Endothelial cell of umbilical vein (primary cell): ENCODE data around the gene SLC25A21. TPM values are rescaled to one million over a fixed set of nuclear protein-coding genes. Genes with fewer than 3 reads are reported as not detected.

Source experiments
- BruUV-seq: library from RNA; stranded (reverse); fragments of 400-500 nt; replicated peaks from 2 replicates; lab custom pipeline; 2021; lab: Mats Ljungman, UMichigan
- CTCF ChIA-PET: fragments of 300-600, 350-600 bp; sonication (Branson Sonifier 250); formaldehyde crosslinking; loops from one replicate; lab custom pipeline; 2021; ENCODE audit warnings: antibody characterized with exemption, inconsistent platforms; lab: Charles Lee
- POLR2A ChIA-PET: fragments of 300-600, 350-600 bp; sonication (Branson Sonifier 250); formaldehyde crosslinking; loops from one replicate; lab custom pipeline; 2021; ENCODE audit warnings: antibody characterized with exemption, inconsistent platforms; lab: Charles Lee
- DNase-seq: peaks from one replicate; pipeline ENCODE4 v3.0.0-alpha.2; 2011; ENCODE audit warnings: low read depth, low spot score
- FAIRE-seq: peaks from 2 replicates; lab custom pipeline; 2011; peaks lifted over from hg19 to GRCh38; lab: Jason Lieb, UNC
- H2AFZ ChIP-seq: 2 replicates; pipeline ENCODE4 v1.6.0; 2012; ENCODE audit warnings: low read depth, low read length, control low read depth, inconsistent platforms
- H3K27ac ChIP-seq: 2 replicates; pipeline ENCODE4 v1.5.1; 2011; ENCODE audit warnings: low read depth, mild to moderate bottlenecking, control low read depth, low read length, moderate library complexity; ENCODE audit not compliant: insufficient read depth
- H3K27me3 ChIP-seq, 2 experiments: 2 replicates each; pipeline versions ENCODE4 v1.6.0 to v1.6.1; 2011; ENCODE audit warnings: low read length in 2 of 2, mixed read lengths in 1 of 2; ENCODE audit not compliant: control insufficient read depth in 2 of 2, insufficient read depth in 2 of 2
- H3K36me3 ChIP-seq, 2 experiments: 2 replicates in 1 of 2; 3 replicates in 1 of 2; pipeline ENCODE4 v1.5.1; 2011; ENCODE audit warnings: low read length in 2 of 2, mild to moderate bottlenecking in 1 of 2, moderate library complexity in 1 of 2; ENCODE audit not compliant: control insufficient read depth in 2 of 2, insufficient read depth in 2 of 2; ENCODE audit errors: extremely low read depth in 1 of 2
- H3K4me1 ChIP-seq: 3 replicates; pipeline ENCODE4 v1.5.1; 2011; ENCODE audit warnings: mild to moderate bottlenecking, low read length; ENCODE audit not compliant: control insufficient read depth, insufficient read depth; ENCODE audit errors: extremely low read depth
- H3K4me2 ChIP-seq: 2 replicates; pipeline ENCODE4 v1.6.1; 2011; ENCODE audit warnings: low read length, control low read depth, mixed read lengths; ENCODE audit not compliant: insufficient read depth
- H3K4me3 ChIP-seq, 3 experiments: fragments of 200-600 bp in 1 of 3; sonication (generic), shearing (Covaris generic) in 1 of 3; replicated peaks in 1 of 3; 2 replicates each; pipeline ENCODE4 v1.5.1; 2011 to 2016; ENCODE audit warnings: control low read depth in 3 of 3, low read length in 3 of 3, mild to moderate bottlenecking in 2 of 3, inconsistent platforms in 1 of 3, low read depth in 1 of 3, moderate library complexity in 1 of 3; ENCODE audit not compliant: insufficient read depth in 1 of 3
- H3K79me2 ChIP-seq: 2 replicates; pipeline ENCODE4 v1.6.0; 2012; ENCODE audit warnings: low read length, inconsistent platforms; ENCODE audit not compliant: control insufficient read depth, insufficient read depth
- H3K9ac ChIP-seq: replicated peaks from 2 replicates; pipeline ENCODE3; 2011; ENCODE audit warnings: low read length, control low read depth; ENCODE audit not compliant: insufficient read depth; ENCODE audit errors: extremely low read depth
- H3K9me1 ChIP-seq: replicated peaks from 3 replicates; pipeline ENCODE4 v1.6.0; 2011; ENCODE audit warnings: mild to moderate bottlenecking, low read length; ENCODE audit not compliant: control insufficient read depth, insufficient read depth; ENCODE audit errors: extremely low read depth
- H3K9me3 ChIP-seq: replicated peaks from 2 replicates; pipeline ENCODE4 v1.5.1; 2012; ENCODE audit warnings: low read length, inconsistent platforms; ENCODE audit not compliant: control insufficient read depth, insufficient read depth
- H4K20me1 ChIP-seq: replicated peaks from 2 replicates; pipeline ENCODE3; 2011; ENCODE audit warnings: mild to moderate bottlenecking, low read length; ENCODE audit not compliant: control insufficient read depth, insufficient read depth; ENCODE audit errors: extremely low read depth
- CTCF ChIP-seq, 2 donors: IDR thresholded peaks; 1 replicate in 1 of 2; 2 replicates in 1 of 2; pipeline ENCODE4 v1.5.1; 2011; ENCODE audit warnings: low read length in 2 of 2, mild to moderate bottlenecking in 2 of 2, moderate library complexity in 2 of 2, control low read depth in 1 of 2, inconsistent platforms in 1 of 2, low read depth in 1 of 2; ENCODE audit not compliant: insufficient read depth in 1 of 2; ENCODE audit errors: extremely low read depth in 1 of 2
- EZH2 ChIP-seq: IDR thresholded peaks from 2 replicates; pipeline ENCODE4 v1.6.1; 2012; ENCODE audit warnings: borderline replicate concordance, low read depth, mild to moderate bottlenecking, moderate library complexity, low read length, inconsistent platforms; ENCODE audit not compliant: severe bottlenecking
- FOS ChIP-seq: IDR thresholded peaks from 2 replicates; pipeline ENCODE4 v1.6.1; 2011; ENCODE audit warnings: mild to moderate bottlenecking, low read length, moderate library complexity, borderline replicate concordance; ENCODE audit not compliant: insufficient read depth
- GATA2 ChIP-seq: IDR thresholded peaks from 2 replicates; pipeline ENCODE4 v1.7.0; 2011; ENCODE audit warnings: low read depth, mild to moderate bottlenecking, moderate library complexity, mixed read lengths, low read length; ENCODE audit not compliant: insufficient read length, insufficient read depth
- JUN ChIP-seq: IDR thresholded peaks from 2 replicates; pipeline ENCODE4 v1.6.1; 2011; ENCODE audit warnings: borderline replicate concordance, low read depth; ENCODE audit not compliant: insufficient read length, insufficient read depth
- MAX ChIP-seq: IDR thresholded peaks from 2 replicates; pipeline ENCODE4 v1.6.1; 2011; ENCODE audit not compliant: insufficient read depth, insufficient read length
- MYC ChIP-seq: IDR thresholded peaks from one replicate; pipeline ENCODE4 v1.6.1; 2011; ENCODE audit warnings: mild to moderate bottlenecking, low read depth, low read length
- POLR2A ChIP-seq: IDR thresholded peaks from 2 replicates; pipeline ENCODE4 v1.6.1; 2012; ENCODE audit warnings: low read depth, mild to moderate bottlenecking, control low read depth, low read length
- POLR2AphosphoS5 ChIP-seq: IDR thresholded peaks from 2 replicates; pipeline ENCODE4 v1.6.1; 2012; ENCODE audit warnings: low read depth, mild to moderate bottlenecking, control low read depth, low read length, moderate library complexity; ENCODE audit not compliant: insufficient read depth
- dilution Hi-C: fragments of 300-500 bp; cut with MboI; formaldehyde crosslinking; loops from one replicate; pipeline ENCODE4 v1.15.0; 2019; ENCODE audit warnings: low sequenced_read_pairs; ENCODE audit not compliant: extremely low pct_ligation_motif_present
- intact Hi-C: fragments of 100-400 bp; cut with micrococcal nuclease; formaldehyde crosslinking; loops from one replicate; pipeline ENCODE4 v1.10.0; 2022
- polyA plus RNA-seq, 4 experiments: library from polyadenylated mRNA; depleted of rRNA in 3 of 4; stranded (reverse) in 3 of 4; unstranded in 1 of 4; fragments of >200 nt; gene quantifications; 2 replicates each; pipeline versions ENCODE4 v1.2.1 to v1.2.3, GENCODE V29; 2011 to 2012; ENCODE audit warnings: missing spikeins in 1 of 4
- total RNA-seq: library from RNA; stranded (reverse); gene quantifications from 2 replicates; pipeline ENCODE4 v1.2.3, GENCODE V29; 2021

The SLC25A21 gene
- total and polyA plus RNA-seq, 2 donors (not counting 3 experiments of a cell fraction or from before 2014, with no cell fraction given): 0.98 to 1.4 TPM

- TF ChIP-seq POLR2A (no peak), GATA2 (no peak), MAX (no peak), POLR2AphosphoS5 (no peak)
- peak overlapping the region; percentile 57 to 81 (median 62) for H3K4me3 ChIP-seq
- peak overlapping the region; percentile 85 for H3K27ac ChIP-seq
- H3K4me2 ChIP-seq: peak overlapping the region; percentile 97
- dilution Hi-C loops: no loop called here
- H3K36me3 ChIP-seq: no peaks in the 10 kb centered on the region
- intact Hi-C loops: loop anchor here (1.0 to 5.0 kb wide), 2 partner anchors 22 to 59 kb away; no protein-coding TSS in a partner anchor
- POLR2A ChIA-PET: no interaction called here
- H4K20me1 ChIP-seq: no peaks in the 10 kb centered on the region
- peak; percentile 4 for FAIRE-seq
- CTCF ChIA-PET: interaction anchor here (1.6 to 2.4 kb wide), 4 partner anchors 24 to 58 kb away, joined by 10 to 23 read pairs (median 12); no protein-coding TSS in a partner anchor
- no peaks in the 10 kb centered on the region for H3K79me2 ChIP-seq
- no peaks in the 10 kb centered on the region for H3K9me1 ChIP-seq
- peak overlapping the region; percentile 91 for H2AFZ ChIP-seq
- H3K9me3 ChIP-seq: no peaks in the 10 kb centered on the region
- no peak for DNase-seq
- H3K27me3 ChIP-seq: no peaks in the 10 kb centered on the region
- peak overlapping the region; percentile 86 for H3K9ac ChIP-seq
- peaks cover 12% of the 10 kb centered on the region for H3K4me1 ChIP-seq
- BruUV-seq: no TSS peak
These were observed 669 bp upstream of the SLC25A21 start for GRCh38 chr14:37172936-37173614.

GRCh38 chr14:37171678-37172023 lies 755 bp downstream of the SLC25A21 start:
- Histone ChIP-seq H3K4me1 (peaks cover 12% of the 10 kb centered on the region), H3K9me1 (no peaks in the 10 kb centered on the region), H3K4me2 (peak overlapping the region; percentile 97), H3K4me3 (peak overlapping the region; percentile 57 to 81 (median 62)), H3K9me3 (no peaks in the 10 kb centered on the region), H3K9ac (peak overlapping the region; percentile 86), H3K27ac (peak overlapping the region; percentile 85), H3K36me3 (no peaks in the 10 kb centered on the region), H2AFZ (peak overlapping the region; percentile 91), H3K79me2 (no peaks in the 10 kb centered on the region), H3K27me3 (no peaks in the 10 kb centered on the region), H4K20me1 (no peaks in the 10 kb centered on the region)
- dilution Hi-C loops: no loop called here
- CTCF ChIA-PET: interaction anchor here (0.7 to 2.3 kb wide), 7 partner anchors 18 to 618 kb away, joined by 3 to 23 read pairs (median 10); no protein-coding TSS in a partner anchor
- POLR2A ChIA-PET: no interaction called here
- no peak for FAIRE-seq
- intact Hi-C loops: loop anchor here (1.0 to 5.0 kb wide), 2 partner anchors 24 to 61 kb away; no protein-coding TSS in a partner anchor
- no peak for DNase-seq
- BruUV-seq: no TSS peak
- TF ChIP-seq MYC (no peak), EZH2 (no peak), JUN (no peak), POLR2A (no peak), MAX (no peak), CTCF (IDR thresholded peaks at IDR 0.05; ENCODE audit: extremely low read depth in 1 of 2, insufficient read depth in 1 of 2, low read depth in 1 of 2, low read length in 2 of 2) (no peak), FOS (no peak), GATA2 (no peak), POLR2AphosphoS5 (no peak)
